ENCODE data around the gene GIMAP7.
"Not testable (repeated sequence)": the region's sequence is repeated elsewhere in the genome, so short reads cannot be mapped to it uniquely, and the experiment has no call there.

The GIMAP7 gene

DNA sequence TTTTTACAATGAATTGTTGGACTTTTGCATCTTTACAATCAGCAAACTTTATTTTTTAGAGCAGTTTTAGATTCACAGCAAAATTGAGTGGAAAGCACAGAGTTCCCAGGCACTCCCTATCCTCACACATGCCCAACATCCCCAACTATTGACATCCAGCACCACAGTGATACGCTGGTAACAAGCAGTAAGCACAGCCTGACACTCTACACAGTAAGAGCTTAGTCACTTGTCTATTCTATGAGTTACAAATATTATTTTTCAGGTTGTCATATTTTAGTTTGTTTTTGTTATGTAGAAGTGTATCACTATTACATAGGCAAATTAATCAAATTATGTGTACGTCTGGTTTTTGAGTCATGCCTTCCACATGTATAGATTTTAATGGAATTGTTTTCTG, 27.0 kb upstream of the GIMAP7 start:
- no peak for DNase-seq (ENCODE audit: low read depth)
- TF ChIP-seq, protein P1, sequence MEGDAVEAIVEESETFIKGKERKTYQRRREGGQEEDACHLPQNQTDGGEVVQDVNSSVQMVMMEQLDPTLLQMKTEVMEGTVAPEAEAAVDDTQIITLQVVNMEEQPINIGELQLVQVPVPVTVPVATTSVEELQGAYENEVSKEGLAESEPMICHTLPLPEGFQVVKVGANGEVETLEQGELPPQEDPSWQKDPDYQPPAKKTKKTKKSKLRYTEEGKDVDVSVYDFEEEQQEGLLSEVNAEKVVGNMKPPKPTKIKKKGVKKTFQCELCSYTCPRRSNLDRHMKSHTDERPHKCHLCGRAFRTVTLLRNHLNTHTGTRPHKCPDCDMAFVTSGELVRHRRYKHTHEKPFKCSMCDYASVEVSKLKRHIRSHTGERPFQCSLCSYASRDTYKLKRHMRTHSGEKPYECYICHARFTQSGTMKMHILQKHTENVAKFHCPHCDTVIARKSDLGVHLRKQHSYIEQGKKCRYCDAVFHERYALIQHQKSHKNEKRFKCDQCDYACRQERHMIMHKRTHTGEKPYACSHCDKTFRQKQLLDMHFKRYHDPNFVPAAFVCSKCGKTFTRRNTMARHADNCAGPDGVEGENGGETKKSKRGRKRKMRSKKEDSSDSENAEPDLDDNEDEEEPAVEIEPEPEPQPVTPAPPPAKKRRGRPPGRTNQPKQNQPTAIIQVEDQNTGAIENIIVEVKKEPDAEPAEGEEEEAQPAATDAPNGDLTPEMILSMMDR (conservative IDR thresholded peaks at IDR 0.05; ENCODE audit: control insufficient read depth, insufficient read depth, low read depth, low read length): no peak
- H3K4me3 ChIP-seq (ENCODE audit: control insufficient read depth, low read depth, low read length): no peak overlapping the region

DNA sequence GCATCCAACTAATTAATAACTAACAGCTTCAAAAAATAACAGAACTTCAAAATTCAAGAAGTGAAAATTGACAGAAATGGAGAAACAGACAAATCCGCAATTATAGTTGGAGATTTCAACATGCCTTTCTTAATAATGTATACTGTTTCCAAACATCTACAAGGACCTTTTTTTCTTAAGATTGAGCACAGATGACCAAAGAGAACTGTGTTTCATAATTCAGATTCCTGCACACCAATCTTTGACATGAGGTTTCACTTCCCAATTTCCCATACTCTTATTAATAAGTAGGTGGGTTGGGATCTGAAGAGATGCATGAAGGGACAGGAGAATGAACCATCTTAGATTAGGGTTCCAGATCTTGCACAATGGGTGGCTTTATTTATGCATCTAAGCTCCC, 24.9 kb upstream of the GIMAP7 start:
- no peak overlapping the region for H3K4me3 ChIP-seq (ENCODE audit: control insufficient read depth, low read depth, low read length)
- TF ChIP-seq, protein P1 (conservative IDR thresholded peaks at IDR 0.05; ENCODE audit: control insufficient read depth, insufficient read depth, low read depth, low read length): no peak
- no peak for DNase-seq (ENCODE audit: low read depth)

DNA sequence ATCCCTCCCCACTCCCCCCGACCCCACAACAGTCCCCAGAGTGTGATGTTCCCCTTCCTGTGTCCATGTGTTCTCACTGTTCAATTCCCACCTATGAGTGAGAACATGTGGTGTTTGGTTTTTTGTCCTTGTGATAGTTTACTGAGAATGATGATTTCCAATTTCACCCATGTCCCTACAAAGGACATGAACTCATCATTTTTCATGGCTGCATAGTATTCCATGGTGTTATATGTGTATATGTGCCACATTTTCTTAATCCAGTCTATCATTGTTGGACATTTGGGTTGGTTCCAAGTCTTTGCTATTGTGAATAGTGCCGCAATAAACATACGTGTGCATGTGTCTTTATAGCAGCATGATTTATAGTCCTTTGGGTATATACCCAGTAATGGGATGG, 21.2 kb upstream of the GIMAP7 start:
- H3K4me3 ChIP-seq (ENCODE audit: control insufficient read depth, low read depth, low read length); DNase-seq (ENCODE audit: low read depth): not testable (repeated sequence)

DNA sequence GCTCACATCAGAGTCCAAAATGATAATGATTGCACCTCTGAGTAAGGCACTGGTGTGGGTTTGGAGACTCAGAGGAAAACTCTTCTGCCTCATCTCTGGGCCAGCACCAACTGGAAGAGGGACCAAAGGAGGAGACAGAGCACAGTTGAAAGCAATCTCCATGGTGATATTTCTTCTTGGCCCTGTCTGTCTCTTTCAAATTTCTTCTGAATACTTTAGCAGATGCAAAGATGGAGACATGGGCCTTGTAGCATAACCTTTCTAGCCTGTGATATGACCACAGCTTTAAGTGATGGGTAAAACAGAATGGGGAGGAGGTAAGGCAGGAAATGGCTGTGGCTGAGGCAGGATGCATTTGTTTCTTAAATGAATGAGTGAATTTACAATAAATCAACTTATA, 12.2 kb upstream of the GIMAP7 start:
- DNase-seq (ENCODE audit: low read depth): no peak
- TF ChIP-seq, protein P1 (conservative IDR thresholded peaks at IDR 0.05; ENCODE audit: control insufficient read depth, insufficient read depth, low read depth, low read length): no peak
- H3K4me3 ChIP-seq (ENCODE audit: control insufficient read depth, low read depth, low read length): no peak overlapping the region

DNA sequence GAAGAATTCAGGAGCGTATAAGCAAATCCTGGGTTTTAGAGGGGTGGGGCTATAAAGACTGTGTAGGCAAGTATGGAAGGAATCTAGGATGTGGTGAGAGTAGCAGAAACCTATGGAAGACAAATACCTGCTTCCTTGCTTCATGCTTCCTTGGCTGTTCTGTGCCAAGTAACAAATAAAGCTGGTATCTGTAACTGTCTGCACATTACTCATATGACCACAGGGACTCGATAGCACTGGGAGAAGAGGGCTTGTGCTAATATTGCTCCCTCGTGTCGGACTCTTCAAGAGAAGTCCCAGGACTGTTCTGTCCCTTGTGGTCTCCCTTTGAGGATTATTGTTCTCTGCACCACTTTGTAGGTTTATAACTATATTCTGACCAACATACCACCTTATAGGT, 11.5 kb upstream of the GIMAP7 start:
- no peak overlapping the region for H3K4me3 ChIP-seq (ENCODE audit: control insufficient read depth, low read depth, low read length)
- TF ChIP-seq, protein P1 (conservative IDR thresholded peaks at IDR 0.05; ENCODE audit: control insufficient read depth, insufficient read depth, low read depth, low read length): no peak
- no peak for DNase-seq (ENCODE audit: low read depth)

DNA sequence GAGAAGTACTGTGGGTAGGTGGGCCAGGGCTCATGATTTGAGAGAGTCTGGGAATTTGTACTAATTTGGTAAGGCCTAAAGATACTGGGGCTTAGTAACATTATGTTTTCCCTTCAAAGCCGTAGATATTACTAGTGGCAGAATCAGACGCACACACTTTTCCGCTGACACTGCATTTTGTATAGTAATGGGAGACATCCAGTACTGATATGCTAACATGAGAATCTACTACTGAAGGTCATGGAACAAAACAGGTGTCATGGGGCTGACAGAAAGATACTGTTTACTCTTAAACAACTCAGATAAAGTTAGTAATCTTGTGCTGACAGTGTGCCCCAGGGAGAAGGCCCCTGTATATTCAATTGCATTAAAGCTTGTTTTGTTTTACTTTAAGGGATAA, 11.1 kb upstream of the GIMAP7 start:
- H3K4me3 ChIP-seq (ENCODE audit: control insufficient read depth, low read depth, low read length): no peak overlapping the region
- DNase-seq (ENCODE audit: low read depth): no peak
- TF ChIP-seq, protein P1 (conservative IDR thresholded peaks at IDR 0.05; ENCODE audit: control insufficient read depth, insufficient read depth, low read depth, low read length): no peak

DNA sequence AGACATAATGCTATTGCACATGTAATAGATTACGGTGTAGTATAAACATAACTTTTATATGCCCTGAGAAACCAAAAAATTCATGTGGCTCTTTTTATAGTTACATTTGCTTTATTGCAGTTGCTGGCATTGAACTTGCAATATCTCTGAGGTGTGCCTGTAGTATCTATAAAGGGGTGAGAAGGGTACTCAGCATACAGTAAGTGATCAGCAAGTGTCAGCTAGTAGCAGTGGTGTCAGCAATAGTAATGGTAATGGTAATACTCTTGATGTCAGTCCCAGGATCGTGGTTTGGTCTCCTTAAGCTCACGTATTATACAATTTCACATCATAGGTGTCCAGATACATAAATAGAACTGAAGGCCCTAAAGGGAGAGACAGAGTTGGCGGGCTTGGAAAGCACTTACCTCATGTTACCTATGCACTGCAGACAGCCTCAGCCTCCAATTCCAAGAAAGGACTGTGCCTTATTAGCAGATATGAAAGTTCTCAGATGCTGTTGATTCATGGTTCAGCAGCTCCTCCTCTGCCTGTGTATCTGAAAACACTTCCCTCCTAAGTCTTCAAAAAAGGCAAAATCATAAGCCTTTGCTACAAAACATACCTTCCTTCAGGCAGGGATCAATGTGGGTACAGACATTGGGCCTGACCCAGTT, 6.6 kb upstream of the GIMAP7 start:
- TF ChIP-seq, protein P1 (conservative IDR thresholded peaks at IDR 0.05; ENCODE audit: control insufficient read depth, insufficient read depth, low read depth, low read length): no peak

More for the DNA sequence above, 6.6 kb upstream of the GIMAP7 start:
- no peak overlapping the region for H3K4me3 ChIP-seq (ENCODE audit: control insufficient read depth, low read depth, low read length)
- no peak for DNase-seq (ENCODE audit: low read depth)

All from fibroblast of mammary gland (primary cell).